MM.1S (cell line): ENCODE results near the gene GRAP.
"Not testable (repeated sequence)": the region's sequence is repeated elsewhere in the genome, so short reads cannot be mapped to it uniquely, and the experiment has no call there.

Experiments used
- DNase-seq: peaks from one replicate; pipeline ENCODE4 v3.0.0-alpha.2; 2015
- H2AFZ ChIP-seq: fragments of 300-600 bp; sonication (generic); 2 replicates; pipeline ENCODE4 v1.6.0; 2016; ENCODE audit warnings: antibody characterized with exemption, low read length
- H3F3A ChIP-seq: fragments of 300-600 bp; sonication (generic); 2 replicates; pipeline ENCODE4 v1.6.1; 2016; ENCODE audit warnings: mild to moderate bottlenecking, antibody characterized with exemption, low read length, moderate library complexity, mixed read lengths; ENCODE audit not compliant: insufficient read depth
- H3K27ac ChIP-seq: fragments of 300-600 bp; sonication (generic); 2 replicates; pipeline ENCODE4 v1.5.1; 2016; ENCODE audit warnings: mild to moderate bottlenecking, low read length
- H3K27me3 ChIP-seq: fragments of 300-600 bp; sonication (generic); replicated peaks from 2 replicates; pipeline ENCODE4 v1.6.0; 2016; ENCODE audit warnings: low read length; ENCODE audit not compliant: insufficient read depth
- H3K36me3 ChIP-seq: fragments of 300-600 bp; sonication (generic); replicated peaks from 2 replicates; pipeline ENCODE4 v1.6.1; 2016; ENCODE audit warnings: mild to moderate bottlenecking, low read length, mixed read lengths; ENCODE audit not compliant: insufficient read depth
- H3K4me1 ChIP-seq: fragments of 300-600 bp; sonication (generic); 2 replicates; pipeline ENCODE4 v1.6.1; 2016; ENCODE audit warnings: low read length, mixed read lengths
- H3K4me2 ChIP-seq: fragments of 300-600 bp; sonication (generic); 2 replicates; pipeline ENCODE4 v1.6.0; 2016; ENCODE audit warnings: low read depth, low read length
- H3K4me3 ChIP-seq: fragments of 300-600 bp; sonication (generic); 2 replicates; pipeline ENCODE4 v1.5.1; 2016; ENCODE audit warnings: low read length, mixed read lengths
- H3K79me2 ChIP-seq: fragments of 300-600 bp; sonication (generic); 2 replicates; pipeline ENCODE4 v1.6.1; 2016; ENCODE audit warnings: mixed run types, low read length, mixed read lengths
- H3K9ac ChIP-seq: fragments of 300-600 bp; sonication (generic); 2 replicates; pipeline ENCODE4 v1.6.1; 2016; ENCODE audit warnings: low read length, mixed read lengths
- H3K9me2 ChIP-seq: fragments of 300-600 bp; sonication (generic); replicated peaks from 2 replicates; pipeline ENCODE4 v1.6.1; 2016; ENCODE audit warnings: mild to moderate bottlenecking, low read length, mixed read lengths; ENCODE audit not compliant: insufficient read depth
- H3K9me3 ChIP-seq: fragments of 300-600 bp; sonication (generic); replicated peaks from 2 replicates; pipeline ENCODE4 v1.6.1; 2016; ENCODE audit warnings: mild to moderate bottlenecking, low read length, mixed read lengths; ENCODE audit not compliant: insufficient read depth
- H4K20me1 ChIP-seq: fragments of 300-600 bp; sonication (generic); 2 replicates; pipeline ENCODE4 v1.6.1; 2016; ENCODE audit warnings: mild to moderate bottlenecking, low read length, moderate library complexity, mixed read lengths; ENCODE audit not compliant: insufficient read depth

Gene GRAP

GRCh38 chr17:19048826-19049225 is 2.1 kb upstream of the GRAP start:
- H3K36me3 ChIP-seq, H3K4me1 ChIP-seq, H3K27ac ChIP-seq, H3K4me2 ChIP-seq, H3K9me2 ChIP-seq, H4K20me1 ChIP-seq, H3K4me3 ChIP-seq, H3F3A ChIP-seq, H3K9ac ChIP-seq, H3K9me3 ChIP-seq, DNase-seq, H2AFZ ChIP-seq, H3K79me2 ChIP-seq, H3K27me3 ChIP-seq: not testable (repeated sequence)

DNA sequence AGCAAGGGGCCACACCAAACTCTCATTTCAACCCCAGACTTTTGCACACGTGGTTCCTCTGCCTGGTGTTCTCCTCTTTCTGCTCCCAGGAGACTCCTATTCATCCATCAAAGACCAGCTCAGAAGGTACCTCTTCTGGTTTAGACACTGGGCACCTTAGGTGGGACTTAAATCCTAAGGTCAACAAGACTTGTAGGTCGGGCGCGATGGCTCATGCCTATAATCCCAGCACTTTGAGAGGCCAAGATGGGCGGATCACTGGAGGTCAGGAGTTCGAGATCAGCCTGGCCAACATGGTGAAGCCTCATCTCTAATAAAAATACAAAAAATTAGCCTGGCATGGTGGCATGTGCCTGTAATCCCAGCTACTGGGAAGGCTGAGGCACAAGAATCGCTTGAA is 753 bp upstream of the GRAP start:
- H3K9me2 ChIP-seq, H4K20me1 ChIP-seq, H3K4me3 ChIP-seq, H3K79me2 ChIP-seq, H3K9ac ChIP-seq, H3F3A ChIP-seq, H3K4me1 ChIP-seq, H3K27me3 ChIP-seq, H3K27ac ChIP-seq, H3K36me3 ChIP-seq, H2AFZ ChIP-seq, H3K9me3 ChIP-seq, H3K4me2 ChIP-seq, DNase-seq: not testable (repeated sequence)

DNA sequence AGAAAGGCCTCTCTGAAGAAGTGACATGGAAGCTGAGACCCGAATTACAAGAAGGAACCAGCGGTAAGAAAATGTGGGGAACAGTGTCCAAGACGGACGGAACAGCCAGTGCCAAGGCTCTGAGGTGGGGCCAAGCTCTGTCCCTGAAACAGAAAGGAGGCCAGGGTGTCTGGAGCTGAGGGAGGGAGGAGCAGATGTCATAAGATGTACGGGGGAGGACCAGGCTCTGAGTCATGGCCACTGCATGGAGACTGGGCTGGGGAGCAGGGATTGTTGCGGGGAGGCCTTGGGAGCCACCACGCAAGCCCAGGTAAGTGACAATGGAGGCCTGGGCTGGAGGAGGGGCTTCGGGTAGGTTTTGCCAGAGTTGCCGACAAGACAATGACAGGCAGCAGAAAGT is 2.1 kb downstream of the GRAP start:
- H3K4me2 ChIP-seq, H3K36me3 ChIP-seq, H3K79me2 ChIP-seq, H3K27ac ChIP-seq, H3K27me3 ChIP-seq, H3K9me2 ChIP-seq, H3F3A ChIP-seq, DNase-seq, H4K20me1 ChIP-seq, H2AFZ ChIP-seq, H3K4me1 ChIP-seq, H3K4me3 ChIP-seq, H3K9ac ChIP-seq, H3K9me3 ChIP-seq: not testable (repeated sequence)

- not testable (repeated sequence) for H4K20me1 ChIP-seq, H3K27ac ChIP-seq, H3K79me2 ChIP-seq, H2AFZ ChIP-seq, H3K9me2 ChIP-seq, DNase-seq, H3K9me3 ChIP-seq, H3K4me1 ChIP-seq, H3K27me3 ChIP-seq, H3K4me3 ChIP-seq, H3K36me3 ChIP-seq, H3K9ac ChIP-seq, H3K4me2 ChIP-seq, H3F3A ChIP-seq
Measured at GRCh38 chr17:19043032-19043431, 3.7 kb downstream of the GRAP start.

DNA sequence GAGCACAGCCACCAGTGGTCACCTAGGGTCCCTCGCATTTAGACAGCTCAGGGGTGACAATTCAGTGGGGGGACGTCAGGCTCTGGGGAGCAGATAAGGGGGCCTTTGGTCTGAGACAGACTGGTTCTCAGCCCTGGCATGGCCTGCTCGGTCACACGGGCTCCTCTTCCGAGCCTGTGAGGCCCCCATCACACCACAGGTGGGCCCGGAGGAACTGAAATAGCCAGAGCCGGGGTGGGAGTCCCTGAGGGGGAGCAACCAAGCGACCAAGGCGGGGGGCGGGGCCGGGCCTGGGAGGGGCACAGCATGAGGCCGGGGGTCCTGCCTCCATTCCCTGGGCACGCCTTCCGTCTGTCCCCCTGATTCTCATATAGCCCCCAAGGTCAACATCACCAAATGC is 4.4 kb downstream of the GRAP start:
- H3K79me2 ChIP-seq, H3K4me3 ChIP-seq, H3K4me1 ChIP-seq, H2AFZ ChIP-seq, H3K27ac ChIP-seq, H3K36me3 ChIP-seq, H4K20me1 ChIP-seq, H3F3A ChIP-seq, H3K27me3 ChIP-seq, H3K9me3 ChIP-seq, DNase-seq, H3K9me2 ChIP-seq, H3K4me2 ChIP-seq, H3K9ac ChIP-seq: not testable (repeated sequence)

- H3K4me3 ChIP-seq, H3K9me3 ChIP-seq, H3K27me3 ChIP-seq, H3K27ac ChIP-seq, H2AFZ ChIP-seq, H3K9ac ChIP-seq, DNase-seq, H3K4me2 ChIP-seq, H3K4me1 ChIP-seq, H4K20me1 ChIP-seq, H3F3A ChIP-seq, H3K79me2 ChIP-seq, H3K9me2 ChIP-seq, H3K36me3 ChIP-seq: not testable (repeated sequence)
Measured at GRCh38 chr17:19041871-19042270, 4.9 kb downstream of the GRAP start.

DNA sequence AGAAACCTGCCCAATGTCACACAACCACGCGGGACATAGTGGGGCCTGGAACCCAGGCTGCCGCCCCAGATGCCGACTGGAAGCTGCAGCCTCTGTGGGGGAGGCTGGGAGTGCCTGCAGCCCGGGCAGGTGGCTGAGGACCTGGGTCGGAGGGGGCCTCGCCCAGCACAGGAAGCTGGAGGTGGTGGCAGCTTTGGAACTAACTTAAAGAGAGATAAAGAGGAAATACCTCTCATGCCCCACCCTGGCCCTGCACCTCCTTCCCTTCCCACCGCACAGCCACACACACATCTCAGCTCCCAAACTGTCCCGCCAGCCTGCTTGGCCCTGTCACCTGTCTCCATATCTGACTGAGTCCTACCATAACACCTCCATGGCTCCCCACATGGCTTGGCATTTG is 6.4 kb downstream of the GRAP start:
- not testable (repeated sequence) for H3K79me2 ChIP-seq, H3K9me2 ChIP-seq, DNase-seq, H3K9ac ChIP-seq, H3K4me2 ChIP-seq, H2AFZ ChIP-seq, H3K9me3 ChIP-seq, H3K4me3 ChIP-seq, H4K20me1 ChIP-seq, H3K27me3 ChIP-seq, H3K36me3 ChIP-seq, H3K27ac ChIP-seq, H3K4me1 ChIP-seq, H3F3A ChIP-seq

DNA sequence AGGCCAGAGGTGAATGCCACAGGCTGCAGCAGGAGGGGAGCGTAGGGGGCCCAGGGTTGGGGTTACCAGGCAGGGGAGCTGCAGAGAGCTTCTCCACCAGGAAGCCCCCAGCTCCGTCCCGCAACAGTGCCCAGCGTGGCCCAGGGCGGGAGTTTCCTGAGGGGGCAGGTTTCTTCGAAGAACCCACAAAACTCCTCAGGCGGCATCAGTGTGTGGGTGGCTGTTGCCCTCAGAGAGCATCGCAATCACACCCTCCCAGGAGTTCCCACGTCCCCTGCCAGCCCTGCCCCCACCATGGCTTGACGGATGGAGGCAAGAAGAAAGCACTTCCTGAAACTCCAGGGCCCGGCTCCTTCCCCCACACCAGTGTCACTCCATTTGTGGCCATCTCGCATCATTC is 8.0 kb downstream of the GRAP start:
- not testable (repeated sequence) for H3K9me2 ChIP-seq, H3K27ac ChIP-seq, H4K20me1 ChIP-seq, H3K4me3 ChIP-seq, H3K27me3 ChIP-seq, H3K4me1 ChIP-seq, H3K4me2 ChIP-seq, H3K9ac ChIP-seq, H3F3A ChIP-seq, H3K36me3 ChIP-seq, H3K9me3 ChIP-seq, DNase-seq, H3K79me2 ChIP-seq, H2AFZ ChIP-seq
